Upper lobe of left lung (tissue), 6 donors: ENCODE results near the gene CHDH. TPM values are rescaled to one million over a fixed set of nuclear protein-coding genes. Genes with fewer than 3 reads are reported as not detected.

ENCODE experiments used
- ATAC-seq, 2 donors: fragments of 200-7000 bp; cut with Tn5 transposase; one replicate each; pipeline ENCODE4 v1.9.1; 2022; ENCODE audit warnings: mild to moderate bottlenecking in 2 of 2, moderate library complexity in 2 of 2; ENCODE audit not compliant: low FRiP score in 2 of 2
- DNase-seq, 2 donors: peaks; one replicate each; pipeline ENCODE4 v3.0.0-alpha.2; 2019 to 2020
- H3K27ac ChIP-seq, 4 donors: fragments of 200-600 bp; sonication (generic); one replicate each; pipeline ENCODE4 v1.5.1; 2016 to 2019
- H3K27me3 ChIP-seq, 4 donors: fragments of 200-600 bp; sonication (generic); one replicate each; pipeline ENCODE4 v1.5.1; 2017 to 2019
- H3K36me3 ChIP-seq, 4 donors: fragments of 200-600 bp; sonication (generic); one replicate each; pipeline ENCODE4 v1.5.1; 2016 to 2019
- H3K4me1 ChIP-seq, 4 donors: fragments of 200-600 bp; sonication (generic); one replicate each; pipeline ENCODE4 v1.5.1; 2018 to 2019
- H3K4me3 ChIP-seq, 4 donors: fragments of 200-600 bp; sonication (generic); one replicate each; pipeline ENCODE4 v1.5.1; 2017 to 2019; ENCODE audit warnings: mild to moderate bottlenecking in 2 of 4, moderate library complexity in 1 of 4
- H3K9me3 ChIP-seq, 4 donors: fragments of 200-600 bp; sonication (generic); one replicate each; pipeline ENCODE4 v1.5.1; 2018 to 2019
- EP300 ChIP-seq, 4 donors: sonication (generic); formaldehyde crosslinking; IDR thresholded peaks; one replicate each; pipeline ENCODE4 v1.5.1; 2017; ENCODE audit warnings: antibody characterized with exemption in 4 of 4, control low read depth in 2 of 4
- POLR2A ChIP-seq, 4 donors: fragments of 450-650 bp; IDR thresholded peaks; one replicate each; pipeline ENCODE4 v1.5.1; 2016 to 2017; ENCODE audit warnings: antibody characterized with exemption in 4 of 4, mild to moderate bottlenecking in 2 of 4
- POLR2AphosphoS5 ChIP-seq, 2 donors: sonication (generic); formaldehyde crosslinking; IDR thresholded peaks; one replicate each; pipeline ENCODE4 v1.5.1; 2017; ENCODE audit warnings: antibody characterized with exemption in 2 of 2
- WGBS, 2 donors: methylation state at CpG; one replicate each; pipeline ENCODE4 v1.1.5; 2017 to 2018; 5-methylcytosine and 5-hydroxymethylcytosine counted together
- total RNA-seq, 6 donors: library from RNA; depleted of rRNA in 4 of 6; stranded (reverse); fragments of >200 nt in 4 of 6; gene quantifications; one replicate each; pipeline versions ENCODE4 v1.1.0 to v1.2.1, GENCODE V29; 2016 to 2021
- TF ChIP-seq, protein P1 (sequence below), 6 experiments: fragments of 450-650 bp in 4 of 6; fragments of 200-600 bp in 2 of 6; sonication (generic) in 2 of 6; IDR thresholded peaks; one replicate each; pipeline ENCODE4 v1.5.1; 2016 to 2019; ENCODE audit warnings: antibody characterized with exemption in 6 of 6
- donor health status: DM: no; HTN: no; CAD: no; lungs with moderate emphysema.
- donor health status: DM: no; HTN: yes; CAD: no; lungs with severe emphysema.

CHDH gene
- total RNA-seq, 6 donors from 2014 or later, result 9.1 to 20.9 (median 13.9) TPM

DNA sequence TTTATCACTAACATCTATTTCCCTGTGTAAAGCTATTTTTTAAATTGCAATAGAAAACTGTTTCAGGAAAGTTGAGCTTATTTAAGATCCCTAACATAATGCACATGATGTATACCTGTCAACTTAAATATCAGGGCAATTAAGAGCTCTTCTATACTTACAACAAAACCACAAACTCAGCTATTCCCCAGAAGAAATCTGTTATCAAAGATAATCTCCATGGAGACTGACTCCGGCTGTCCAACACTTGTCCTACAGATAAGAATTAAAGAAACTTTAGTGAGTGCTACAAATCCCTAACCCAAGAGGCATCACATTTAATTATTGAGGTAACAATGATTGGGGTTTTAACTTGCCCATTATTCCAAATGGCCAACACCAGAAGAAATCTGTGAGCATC is 42.0 kb upstream of the CHDH start:
- DNase-seq (no peak), ATAC-seq (no peak)
- Histone ChIP-seq H3K36me3 (peaks cover 0 to 50% (median 8%) of the 10 kb centered on the region in 4 donors), H3K4me1 (peaks cover 23 to 25% (median 23%) of the 10 kb centered on the region in 4 donors), H3K9me3 (no peaks in the 10 kb centered on the region), H3K27me3 (no peaks in the 10 kb centered on the region), H3K4me3 (no peak overlapping the region), H3K27ac (no peak overlapping the region)
- WGBS, 2 donors, result 89 to 100% methylated on average over 1 of the region's 1 CpG
- TF ChIP-seq, protein P1, sequence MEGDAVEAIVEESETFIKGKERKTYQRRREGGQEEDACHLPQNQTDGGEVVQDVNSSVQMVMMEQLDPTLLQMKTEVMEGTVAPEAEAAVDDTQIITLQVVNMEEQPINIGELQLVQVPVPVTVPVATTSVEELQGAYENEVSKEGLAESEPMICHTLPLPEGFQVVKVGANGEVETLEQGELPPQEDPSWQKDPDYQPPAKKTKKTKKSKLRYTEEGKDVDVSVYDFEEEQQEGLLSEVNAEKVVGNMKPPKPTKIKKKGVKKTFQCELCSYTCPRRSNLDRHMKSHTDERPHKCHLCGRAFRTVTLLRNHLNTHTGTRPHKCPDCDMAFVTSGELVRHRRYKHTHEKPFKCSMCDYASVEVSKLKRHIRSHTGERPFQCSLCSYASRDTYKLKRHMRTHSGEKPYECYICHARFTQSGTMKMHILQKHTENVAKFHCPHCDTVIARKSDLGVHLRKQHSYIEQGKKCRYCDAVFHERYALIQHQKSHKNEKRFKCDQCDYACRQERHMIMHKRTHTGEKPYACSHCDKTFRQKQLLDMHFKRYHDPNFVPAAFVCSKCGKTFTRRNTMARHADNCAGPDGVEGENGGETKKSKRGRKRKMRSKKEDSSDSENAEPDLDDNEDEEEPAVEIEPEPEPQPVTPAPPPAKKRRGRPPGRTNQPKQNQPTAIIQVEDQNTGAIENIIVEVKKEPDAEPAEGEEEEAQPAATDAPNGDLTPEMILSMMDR (IDR thresholded peaks at IDR 0.05), result no peak
- no peak for TF ChIP-seq EP300 (IDR thresholded peaks at IDR 0.05)
- TF ChIP-seq POLR2AphosphoS5 (IDR thresholded peaks at IDR 0.05), result no peak
- TF ChIP-seq POLR2A (IDR thresholded peaks at IDR 0.05), result no peak

DNA sequence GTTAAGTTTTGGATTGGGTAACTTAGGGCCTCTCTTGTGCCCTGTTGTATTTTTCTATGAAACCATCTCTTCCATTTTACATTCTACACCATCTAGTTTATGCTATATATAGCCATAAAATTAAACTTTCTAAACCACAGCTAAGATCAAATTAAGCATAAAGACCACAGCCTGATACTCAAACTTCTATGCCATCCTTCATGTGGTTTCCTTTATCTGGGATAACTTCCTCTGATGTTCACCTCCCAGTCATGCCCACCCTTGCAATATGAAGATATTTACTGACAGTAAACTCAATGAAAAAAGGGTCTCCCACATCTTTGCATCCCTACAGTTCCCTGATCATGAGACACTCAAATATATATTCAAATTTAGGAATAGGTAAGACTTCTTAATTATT is 41.2 kb upstream of the CHDH start:
- H3K27me3 ChIP-seq, result no peaks in the 10 kb centered on the region
- DNase-seq, result no peak
- no peak for ATAC-seq
- H3K9me3 ChIP-seq, result no peaks in the 10 kb centered on the region
- peaks cover 21 to 23% (median 22%) of the 10 kb centered on the region in 4 donors for H3K4me1 ChIP-seq
- peaks cover 0 to 52% (median 8%) of the 10 kb centered on the region in 4 donors for H3K36me3 ChIP-seq
- H3K4me3 ChIP-seq, result no peak overlapping the region
- TF ChIP-seq EP300 (IDR thresholded peaks at IDR 0.05), result no peak
- no peak for TF ChIP-seq POLR2A (IDR thresholded peaks at IDR 0.05)
- no peak for TF ChIP-seq POLR2AphosphoS5 (IDR thresholded peaks at IDR 0.05)
- H3K27ac ChIP-seq, result no peak overlapping the region

DNA sequence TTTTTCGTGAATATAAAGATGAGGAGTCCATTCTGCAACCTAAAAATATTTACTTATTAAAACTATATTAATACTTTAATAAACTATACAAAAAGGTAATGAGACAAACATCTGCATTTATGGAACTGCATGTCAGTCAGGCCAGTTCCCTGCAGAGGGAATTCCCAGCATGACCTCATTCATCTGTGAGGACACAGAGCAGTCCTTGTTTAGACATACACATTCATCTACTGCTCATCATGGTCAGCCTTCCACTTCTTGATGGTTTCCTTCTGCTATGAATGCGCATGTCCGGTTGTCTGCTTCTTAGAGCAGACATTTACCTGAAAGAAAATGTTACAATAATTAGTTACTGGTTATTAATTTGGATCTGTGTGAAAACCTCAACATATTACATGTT is 39.0 kb upstream of the CHDH start:
- Histone ChIP-seq H3K36me3 (peaks cover 0 to 52% (median 8%) of the 10 kb centered on the region in 4 donors), H3K27me3 (no peaks in the 10 kb centered on the region), H3K9me3 (no peaks in the 10 kb centered on the region), H3K27ac (no peak overlapping the region), H3K4me3 (no peak overlapping the region), H3K4me1 (peaks cover 20 to 26% (median 22%) of the 10 kb centered on the region in 4 donors)
- WGBS, 2 donors, result 87 to 94% methylated on average over 3 of the region's 3 CpGs
- TF ChIP-seq, protein P1 (IDR thresholded peaks at IDR 0.05), result no peak
- TF ChIP-seq POLR2A (IDR thresholded peaks at IDR 0.05), result no peak
- TF ChIP-seq EP300 (IDR thresholded peaks at IDR 0.05), result no peak
- no peak for ATAC-seq
- no peak for DNase-seq

DNA sequence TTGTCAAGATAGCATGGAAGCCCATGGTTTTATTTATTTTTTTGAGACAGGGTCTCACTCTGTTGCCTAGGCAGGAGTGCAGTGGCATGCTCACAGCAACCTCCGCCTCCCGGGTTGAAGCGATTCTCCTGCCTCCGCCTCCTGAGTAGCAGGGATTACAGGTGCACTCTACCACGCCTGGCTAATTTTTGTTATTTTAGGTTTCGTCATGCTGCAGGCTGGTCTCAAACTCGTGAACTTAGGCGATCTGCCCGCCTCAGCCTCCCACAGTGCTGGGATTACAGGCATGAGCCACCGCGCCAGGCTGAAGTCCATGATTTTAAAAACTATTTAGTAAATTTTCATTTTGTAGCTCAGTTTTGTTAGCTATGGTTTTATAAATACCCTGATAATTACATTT is 38.4 kb upstream of the CHDH start:
- H3K9me3 ChIP-seq, result no peaks in the 10 kb centered on the region
- DNase-seq (no peak), ATAC-seq (no peak)
- no peaks in the 10 kb centered on the region for H3K27me3 ChIP-seq
- H3K27ac ChIP-seq, result no peak overlapping the region
- 93 to 97% methylated on average over 11 of the region's 11 CpGs for WGBS, 2 donors
- TF ChIP-seq EP300 (IDR thresholded peaks at IDR 0.05) (no peak), POLR2A (IDR thresholded peaks at IDR 0.05) (no peak), POLR2AphosphoS5 (IDR thresholded peaks at IDR 0.05) (no peak)
- TF ChIP-seq, protein P1 (IDR thresholded peaks at IDR 0.05), result no peak
- peaks cover 2 to 56% (median 9%) of the 10 kb centered on the region in 4 donors for H3K36me3 ChIP-seq
- peaks cover 15 to 21% (median 19%) of the 10 kb centered on the region in 4 donors for H3K4me1 ChIP-seq
- H3K4me3 ChIP-seq, result no peak overlapping the region

DNA sequence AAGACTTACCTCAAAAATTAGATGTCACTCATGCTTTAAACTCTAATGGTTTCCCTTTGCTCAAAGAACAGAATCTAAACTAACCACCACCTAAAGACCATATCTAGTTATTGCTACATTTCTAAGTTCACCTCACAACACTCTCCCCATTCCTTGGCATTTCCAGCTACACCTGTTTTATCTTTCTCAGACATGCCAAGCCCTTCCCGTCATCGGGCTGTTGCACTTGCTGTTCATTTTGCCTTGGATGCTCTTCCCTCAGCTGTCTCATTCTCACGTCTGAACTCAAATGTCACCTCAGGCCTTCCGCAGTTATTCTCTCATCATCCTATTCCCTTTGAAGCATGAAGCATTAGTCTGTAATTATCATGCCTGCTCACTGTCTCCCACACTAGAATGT is 36.8 kb upstream of the CHDH start:
- H3K4me1 ChIP-seq, result peaks cover 9 to 17% (median 13%) of the 10 kb centered on the region in 4 donors
- TF ChIP-seq, protein P1 (IDR thresholded peaks at IDR 0.05), result no peak
- TF ChIP-seq EP300 (IDR thresholded peaks at IDR 0.05) (no peak), POLR2A (IDR thresholded peaks at IDR 0.05) (no peak), POLR2AphosphoS5 (IDR thresholded peaks at IDR 0.05) (no peak)
- H3K27me3 ChIP-seq, result no peaks in the 10 kb centered on the region
- H3K9me3 ChIP-seq, result no peaks in the 10 kb centered on the region
- ATAC-seq (no peak), DNase-seq (no peak)
- WGBS, 2 donors, result 92 to 96% methylated on average over 4 of the region's 4 CpGs
- H3K4me3 ChIP-seq, result no peak overlapping the region
- peaks cover 8 to 68% (median 24%) of the 10 kb centered on the region in 4 donors for H3K36me3 ChIP-seq
- no peak overlapping the region for H3K27ac ChIP-seq
